ENCODE data around the gene FOXK2. TPM values are rescaled to one million over a fixed set of nuclear protein-coding genes. Genes with fewer than 3 reads are reported as not detected.

Gene FOXK2
- total RNA-seq, 2 experiments from 2014 or later: 76.2 to 144 TPM

GRCh38 chr17:82631544-82631943 is 112.0 kb downstream of the FOXK2 start:
- Histone ChIP-seq H3K9me2 (ENCODE audit: insufficient read depth, low read length) (no peaks in the 10 kb centered on the region), H2AFZ (ENCODE audit: low read length) (no peak overlapping the region), H3K4me3 (ENCODE audit: low read depth, low read length, poor library complexity, severe bottlenecking) (no peak overlapping the region), H3K79me2 (ENCODE audit: insufficient read depth, low read depth, low read length) (peaks cover 56% of the 10 kb centered on the region), H3K4me2 (ENCODE audit: low read length) (no peak overlapping the region), H3K9me3 (ENCODE audit: low read length) (no peaks in the 10 kb centered on the region), H3K36me3 (ENCODE audit: insufficient read depth, low read length) (peaks cover 90% of the 10 kb centered on the region), H3K27ac (ENCODE audit: low read depth, low read length, poor library complexity, severe bottlenecking) (no peak overlapping the region), H3K4me1 (ENCODE audit: insufficient read depth, low read length, poor library complexity, severe bottlenecking) (no peaks in the 10 kb centered on the region), H4K20me1 (ENCODE audit: insufficient read depth, low read length) (0 out of 2 replicates have a peak, but pooled peaks cover 4% of the 10 kb centered on the region)
- POLR2A ChIA-PET: interaction anchor here (0.6 kb wide), 2 partner anchors 34 to 98 kb away, joined by 4 to 5 read pairs; no protein-coding TSS in a partner anchor
- BruUV-seq (replicated peaks): no TSS peak
- DNase-seq (ENCODE audit: low spot score): no peak
- CTCF ChIA-PET (ENCODE audit: unreplicated experiment): no interaction called here
- intact Hi-C loops (cut with micrococcal nuclease; ENCODE audit: unreplicated experiment): no loop called here
- TF ChIP-seq EZH2phosphoT487 (IDR thresholded peaks at IDR 0.05; ENCODE audit: borderline replicate concordance, low read depth, low read length): no peak

DNA sequence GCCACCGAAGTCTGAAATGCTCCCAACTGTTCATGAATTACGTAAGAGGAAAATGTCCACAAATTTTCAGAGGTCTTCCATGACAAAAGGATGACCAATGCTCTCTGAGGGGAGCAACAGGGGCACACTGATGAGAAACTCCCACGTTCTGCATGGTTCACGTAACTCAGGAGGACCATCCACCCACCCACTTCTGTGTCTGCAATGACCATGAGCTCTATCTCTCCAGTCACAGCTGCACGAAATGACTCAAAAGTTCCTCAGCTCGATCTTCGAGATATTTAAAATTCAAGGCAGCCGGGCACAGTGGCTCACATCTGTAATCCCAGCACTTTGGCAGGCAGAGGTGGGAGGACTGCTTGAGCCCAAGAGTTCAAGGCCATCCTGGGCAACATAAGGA is 112.9 kb downstream of the FOXK2 start:
- no peak overlapping the region for H2AFZ ChIP-seq (ENCODE audit: low read length)
- H3K4me1 ChIP-seq (ENCODE audit: insufficient read depth, low read length, poor library complexity, severe bottlenecking): no peaks in the 10 kb centered on the region
- DNase-seq (ENCODE audit: low spot score): no peak

GRCh38 chr17:82633343-82633742 is 113.8 kb downstream of the FOXK2 start:
- H3K9me3 ChIP-seq (ENCODE audit: low read length): no peaks in the 10 kb centered on the region
- 0 out of 2 replicates have a peak, but pooled peaks cover 4% of the 10 kb centered on the region for H4K20me1 ChIP-seq (ENCODE audit: insufficient read depth, low read length)
- CTCF ChIA-PET (ENCODE audit: unreplicated experiment): no interaction called here
- H2AFZ ChIP-seq (ENCODE audit: low read length): no peak overlapping the region
- intact Hi-C loops (cut with micrococcal nuclease; ENCODE audit: unreplicated experiment): no loop called here
- no peak for DNase-seq (ENCODE audit: low spot score)
- peaks cover 89% of the 10 kb centered on the region for H3K36me3 ChIP-seq (ENCODE audit: insufficient read depth, low read length)
- H3K27ac ChIP-seq (ENCODE audit: low read depth, low read length, poor library complexity, severe bottlenecking): no peak overlapping the region
- H3K4me2 ChIP-seq (ENCODE audit: low read length): no peak overlapping the region
- H3K4me3 ChIP-seq (ENCODE audit: low read depth, low read length, poor library complexity, severe bottlenecking): no peak overlapping the region
- H3K9me2 ChIP-seq (ENCODE audit: insufficient read depth, low read length): no peaks in the 10 kb centered on the region
- TF ChIP-seq, protein P1, sequence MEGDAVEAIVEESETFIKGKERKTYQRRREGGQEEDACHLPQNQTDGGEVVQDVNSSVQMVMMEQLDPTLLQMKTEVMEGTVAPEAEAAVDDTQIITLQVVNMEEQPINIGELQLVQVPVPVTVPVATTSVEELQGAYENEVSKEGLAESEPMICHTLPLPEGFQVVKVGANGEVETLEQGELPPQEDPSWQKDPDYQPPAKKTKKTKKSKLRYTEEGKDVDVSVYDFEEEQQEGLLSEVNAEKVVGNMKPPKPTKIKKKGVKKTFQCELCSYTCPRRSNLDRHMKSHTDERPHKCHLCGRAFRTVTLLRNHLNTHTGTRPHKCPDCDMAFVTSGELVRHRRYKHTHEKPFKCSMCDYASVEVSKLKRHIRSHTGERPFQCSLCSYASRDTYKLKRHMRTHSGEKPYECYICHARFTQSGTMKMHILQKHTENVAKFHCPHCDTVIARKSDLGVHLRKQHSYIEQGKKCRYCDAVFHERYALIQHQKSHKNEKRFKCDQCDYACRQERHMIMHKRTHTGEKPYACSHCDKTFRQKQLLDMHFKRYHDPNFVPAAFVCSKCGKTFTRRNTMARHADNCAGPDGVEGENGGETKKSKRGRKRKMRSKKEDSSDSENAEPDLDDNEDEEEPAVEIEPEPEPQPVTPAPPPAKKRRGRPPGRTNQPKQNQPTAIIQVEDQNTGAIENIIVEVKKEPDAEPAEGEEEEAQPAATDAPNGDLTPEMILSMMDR (conservative IDR thresholded peaks at IDR 0.05; ENCODE audit: low read length): no peak
- no peak for TF ChIP-seq EZH2phosphoT487 (IDR thresholded peaks at IDR 0.05; ENCODE audit: borderline replicate concordance, low read depth, low read length)
- BruUV-seq (replicated peaks): no TSS peak
- no peaks in the 10 kb centered on the region for H3K4me1 ChIP-seq (ENCODE audit: insufficient read depth, low read length, poor library complexity, severe bottlenecking)
- H3K79me2 ChIP-seq (ENCODE audit: insufficient read depth, low read depth, low read length): peaks cover 72% of the 10 kb centered on the region
- POLR2A ChIA-PET: interaction anchor here (1.1 kb wide), 1 partner anchor 11 kb away, joined by 3 read pairs; no protein-coding TSS in a partner anchor

More for the DNA sequence above, 112.9 kb downstream of the FOXK2 start:
- peaks cover 65% of the 10 kb centered on the region for H3K79me2 ChIP-seq (ENCODE audit: insufficient read depth, low read depth, low read length)
- H3K4me2 ChIP-seq (ENCODE audit: low read length): no peak overlapping the region
- no peaks in the 10 kb centered on the region for H3K9me2 ChIP-seq (ENCODE audit: insufficient read depth, low read length)
- H3K4me3 ChIP-seq (ENCODE audit: low read depth, low read length, poor library complexity, severe bottlenecking): no peak overlapping the region
- ChIA-PET POLR2A (interaction anchor here (0.6 to 1.1 kb wide), 2 partner anchors 10 to 29 kb away, joined by 3 read pairs; no protein-coding TSS in a partner anchor), CTCF (ENCODE audit: unreplicated experiment) (no interaction called here)
- H3K27ac ChIP-seq (ENCODE audit: low read depth, low read length, poor library complexity, severe bottlenecking): no peak overlapping the region
- H4K20me1 ChIP-seq (ENCODE audit: insufficient read depth, low read length): 0 out of 2 replicates have a peak, but pooled peaks cover 4% of the 10 kb centered on the region
- TF ChIP-seq, protein P1 (conservative IDR thresholded peaks at IDR 0.05; ENCODE audit: low read length): no peak
- no peak for TF ChIP-seq EZH2phosphoT487 (IDR thresholded peaks at IDR 0.05; ENCODE audit: borderline replicate concordance, low read depth, low read length)
- H3K9me3 ChIP-seq (ENCODE audit: low read length): no peaks in the 10 kb centered on the region
- no TSS peak for BruUV-seq (replicated peaks)
- intact Hi-C loops (cut with micrococcal nuclease; ENCODE audit: unreplicated experiment): no loop called here
- H3K36me3 ChIP-seq (ENCODE audit: insufficient read depth, low read length): peaks cover 90% of the 10 kb centered on the region
